K562 (cell line): ENCODE measurements around the gene AS3MT. TPM values are rescaled to one million over a fixed set of nuclear protein-coding genes. Genes with fewer than 3 reads are reported as not detected.

Source experiments
- KAT2B ChIP-seq: IDR thresholded peaks from one replicate; pipeline ENCODE4 v1.6.1; 2012; ENCODE audit warnings: low read depth, mild to moderate bottlenecking, control low read depth, inconsistent platforms, low read length, moderate library complexity
- NFE2 ChIP-seq: IDR thresholded peaks from 2 replicates; pipeline ENCODE4 v1.6.1; 2014; ENCODE audit warnings: antibody characterized with exemption, low read depth
- NONO ChIP-seq, 2 experiments: fragments of 200-400 bp in 1 of 2; fragments of 450-650 bp in 1 of 2; formaldehyde crosslinking in 1 of 2; IDR thresholded peaks; 2 replicates each; pipeline ENCODE4 v1.6.1; 2017; ENCODE audit warnings: low read depth in 2 of 2, mild to moderate bottlenecking in 2 of 2, moderate library complexity in 2 of 2, low read length in 1 of 2
- POLR2G ChIP-seq: fragments of 200-400 bp; formaldehyde crosslinking; IDR thresholded peaks from 2 replicates; pipeline ENCODE4 v1.6.1; 2017; ENCODE audit warnings: low read depth, mild to moderate bottlenecking, antibody characterized with exemption, low read length, moderate library complexity
- PURB ChIP-seq: sonication (generic); formaldehyde crosslinking; IDR thresholded peaks from 2 replicates; pipeline ENCODE4 v1.9.0; 2021; ENCODE audit warnings: low read depth, mild to moderate bottlenecking, missing genetic modification reagents
- RHOXF2B ChIP-seq: fragments of 250-450 bp; sonication (Bioruptor Pico); conservative IDR thresholded peaks from 2 replicates; pipeline ENCODE4 v1.5.1; 2021
- SAP30 ChIP-seq: fragments of 200-600 bp; sonication (generic); IDR thresholded peaks from 2 replicates; pipeline ENCODE4 v1.6.1; 2012; ENCODE audit warnings: borderline replicate concordance, low read depth, mild to moderate bottlenecking, moderate library complexity, low read length, control low read depth, inconsistent platforms; ENCODE audit not compliant: insufficient read depth, poor library complexity, severe bottlenecking
- ZFP1 ChIP-seq: fragments of 450-650 bp; formaldehyde crosslinking; IDR thresholded peaks from 2 replicates; pipeline ENCODE4 v1.4.0; 2020; ENCODE audit warnings: mild to moderate bottlenecking, mixed read lengths
- polyA plus RNA-seq, 8 experiments: library from polyadenylated mRNA; depleted of rRNA in 4 of 8; stranded (reverse) in 5 of 8; unstranded in 3 of 8; fragments of >200 nt; fragmentation: Nextera tagmentation in 2 of 8; fragmentation: Illumina TruSeq in 1 of 8; extraction: Ambion mirVana in 2 of 8; extraction: Trizol in 1 of 8; gene quantifications; 2 replicates each; pipeline versions ENCODE4 v1.2.1 to v1.2.3, GENCODE V29; 2011 to 2014; ENCODE audit warnings: inconsistent platforms in 1 of 8, missing spikeins in 1 of 8
- total RNA-seq, 7 experiments: library from RNA; depleted of rRNA in 6 of 7; stranded (reverse); fragments of >200 nt in 6 of 7; fragmentation: Illumina TruSeq in 2 of 7; extraction: Trizol in 2 of 7; gene quantifications; 2 replicates each; pipeline versions ENCODE4 v1.2.1 to v1.2.3, GENCODE V29; 2011 to 2021; ENCODE audit warnings: low replicate concordance in 1 of 7
- TF ChIP-seq, protein P1 (sequence below): fragments of 250-450 bp; sonication (Bioruptor Pico); IDR thresholded peaks from 2 replicates; pipeline ENCODE4 v1.5.0; 2020; ENCODE audit warnings: mild to moderate bottlenecking
- TF ChIP-seq, protein P2 (sequence below): fragments of 200-800 bp; sonication (Bioruptor generic); IDR thresholded peaks from 2 replicates; pipeline ENCODE4 v1.6.1; 2017; ENCODE audit warnings: missing genetic modification characterization, missing compliant biosample characterization
- TF ChIP-seq, protein P3 (sequence below): sonication (generic); formaldehyde crosslinking; IDR thresholded peaks from 2 replicates; pipeline ENCODE4 v1.8.0; 2022; ENCODE audit warnings: mild to moderate bottlenecking, missing genetic modification reagents
- TF ChIP-seq, protein P4 (sequence below): sonication (generic); formaldehyde crosslinking; IDR thresholded peaks from 2 replicates; pipeline ENCODE4 v1.8.0; 2022; ENCODE audit warnings: mild to moderate bottlenecking, missing genetic modification reagents, borderline replicate concordance
- TF ChIP-seq, protein P5 (sequence below): fragments of 450-650 bp; conservative IDR thresholded peaks from 2 replicates; pipeline ENCODE4 v1.6.1; 2016; ENCODE audit warnings: missing genetic modification characterization, low read depth, mild to moderate bottlenecking, missing compliant biosample characterization, moderate library complexity
- TF ChIP-seq, protein P6 (sequence below): fragments of 450-650 bp; formaldehyde crosslinking; IDR thresholded peaks from 2 replicates; pipeline ENCODE4 v1.4.0; 2020; ENCODE audit warnings: mild to moderate bottlenecking, moderate library complexity
- TF ChIP-seq, protein P7 (sequence below): fragments of 450-650 bp; formaldehyde crosslinking; IDR thresholded peaks from 2 replicates; pipeline ENCODE4 v1.4.0; 2020; ENCODE audit warnings: mild to moderate bottlenecking, moderate library complexity

AS3MT gene
- total and polyA plus RNA-seq, 9 of the 15 experiments (the other 6 are each of a cell fraction or from before 2014, with no cell fraction given): 0.04 to 0.33 (median 0.19) TPM; not detected in 2

DNA sequence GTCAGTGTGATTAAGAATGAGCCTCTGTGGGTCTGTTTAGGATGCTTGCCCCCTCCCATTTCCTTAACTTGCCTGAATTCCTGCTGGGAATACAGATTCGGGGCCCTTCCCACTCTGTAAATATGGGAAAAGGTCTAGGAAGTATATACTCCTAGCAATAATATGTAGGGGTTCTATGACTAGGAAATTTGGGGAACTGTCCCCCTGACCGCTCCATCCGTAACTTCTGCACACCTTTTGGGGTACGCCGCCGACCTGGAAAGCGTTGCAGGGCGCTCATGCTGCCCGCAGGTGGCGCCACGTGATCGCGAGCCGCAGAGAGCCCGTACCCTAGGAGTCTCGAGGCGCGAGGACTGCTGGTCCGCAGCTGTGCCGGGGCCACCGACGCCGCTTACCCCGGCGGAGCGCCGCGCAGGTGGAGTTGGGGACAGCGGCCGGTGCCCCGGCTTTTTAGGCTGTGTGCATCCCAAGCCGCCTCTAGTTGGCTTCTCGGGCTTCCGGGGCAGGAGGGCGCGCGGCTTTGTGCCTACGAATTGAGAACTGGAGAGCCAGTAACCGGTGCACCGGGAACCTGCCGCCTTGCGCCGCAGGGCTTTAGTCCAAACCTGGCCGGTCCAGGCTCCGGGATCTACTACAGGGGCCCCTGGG lies 48.2 kb downstream of the AS3MT start (continued):
- TF ChIP-seq, protein P1, sequence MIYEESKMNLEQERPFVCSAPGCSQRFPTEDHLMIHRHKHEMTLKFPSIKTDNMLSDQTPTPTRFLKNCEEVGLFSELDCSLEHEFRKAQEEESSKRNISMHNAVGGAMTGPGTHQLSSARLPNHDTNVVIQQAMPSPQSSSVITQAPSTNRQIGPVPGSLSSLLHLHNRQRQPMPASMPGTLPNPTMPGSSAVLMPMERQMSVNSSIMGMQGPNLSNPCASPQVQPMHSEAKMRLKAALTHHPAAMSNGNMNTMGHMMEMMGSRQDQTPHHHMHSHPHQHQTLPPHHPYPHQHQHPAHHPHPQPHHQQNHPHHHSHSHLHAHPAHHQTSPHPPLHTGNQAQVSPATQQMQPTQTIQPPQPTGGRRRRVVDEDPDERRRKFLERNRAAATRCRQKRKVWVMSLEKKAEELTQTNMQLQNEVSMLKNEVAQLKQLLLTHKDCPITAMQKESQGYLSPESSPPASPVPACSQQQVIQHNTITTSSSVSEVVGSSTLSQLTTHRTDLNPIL (CRISPR knock-in tag): no peak
- TF ChIP-seq KAT2B (no peak), NFE2 (no peak), POLR2G (no peak), PURB (no peak), NONO (IDR thresholded peaks at IDR 0.05; ENCODE audit: low read depth in 2 of 2, low read length in 1 of 2) (peak in 1 of 2 experiments; percentile 28; a peak in 1 of 4 replicates), SAP30 (peak; percentile 74), RHOXF2B (no peak), ZFP1 (CRISPR knock-in tag) (no peak)
- TF ChIP-seq, protein P2, sequence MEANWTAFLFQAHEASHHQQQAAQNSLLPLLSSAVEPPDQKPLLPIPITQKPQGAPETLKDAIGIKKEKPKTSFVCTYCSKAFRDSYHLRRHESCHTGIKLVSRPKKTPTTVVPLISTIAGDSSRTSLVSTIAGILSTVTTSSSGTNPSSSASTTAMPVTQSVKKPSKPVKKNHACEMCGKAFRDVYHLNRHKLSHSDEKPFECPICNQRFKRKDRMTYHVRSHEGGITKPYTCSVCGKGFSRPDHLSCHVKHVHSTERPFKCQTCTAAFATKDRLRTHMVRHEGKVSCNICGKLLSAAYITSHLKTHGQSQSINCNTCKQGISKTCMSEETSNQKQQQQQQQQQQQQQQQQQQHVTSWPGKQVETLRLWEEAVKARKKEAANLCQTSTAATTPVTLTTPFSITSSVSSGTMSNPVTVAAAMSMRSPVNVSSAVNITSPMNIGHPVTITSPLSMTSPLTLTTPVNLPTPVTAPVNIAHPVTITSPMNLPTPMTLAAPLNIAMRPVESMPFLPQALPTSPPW (CRISPR knock-in tag): no peak
- TF ChIP-seq, protein P3, sequence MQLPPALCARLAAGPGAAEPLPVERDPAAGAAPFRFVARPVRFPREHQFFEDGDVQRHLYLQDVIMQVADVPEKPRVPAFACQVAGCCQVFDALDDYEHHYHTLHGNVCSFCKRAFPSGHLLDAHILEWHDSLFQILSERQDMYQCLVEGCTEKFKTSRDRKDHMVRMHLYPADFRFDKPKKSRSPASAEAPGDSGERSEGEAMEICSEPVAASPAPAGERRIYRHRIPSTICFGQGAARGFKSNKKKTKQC (CRISPR knock-in tag): no peak
- TF ChIP-seq, protein P4, sequence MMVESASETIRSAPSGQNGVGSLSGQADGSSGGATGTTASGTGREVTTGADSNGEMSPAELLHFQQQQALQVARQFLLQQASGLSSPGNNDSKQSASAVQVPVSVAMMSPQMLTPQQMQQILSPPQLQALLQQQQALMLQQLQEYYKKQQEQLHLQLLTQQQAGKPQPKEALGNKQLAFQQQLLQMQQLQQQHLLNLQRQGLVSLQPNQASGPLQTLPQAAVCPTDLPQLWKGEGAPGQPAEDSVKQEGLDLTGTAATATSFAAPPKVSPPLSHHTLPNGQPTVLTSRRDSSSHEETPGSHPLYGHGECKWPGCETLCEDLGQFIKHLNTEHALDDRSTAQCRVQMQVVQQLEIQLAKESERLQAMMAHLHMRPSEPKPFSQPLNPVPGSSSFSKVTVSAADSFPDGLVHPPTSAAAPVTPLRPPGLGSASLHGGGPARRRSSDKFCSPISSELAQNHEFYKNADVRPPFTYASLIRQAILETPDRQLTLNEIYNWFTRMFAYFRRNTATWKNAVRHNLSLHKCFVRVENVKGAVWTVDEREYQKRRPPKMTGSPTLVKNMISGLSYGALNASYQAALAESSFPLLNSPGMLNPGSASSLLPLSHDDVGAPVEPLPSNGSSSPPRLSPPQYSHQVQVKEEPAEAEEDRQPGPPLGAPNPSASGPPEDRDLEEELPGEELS (CRISPR knock-in tag): peak; percentile 73
- TF ChIP-seq, protein P5, sequence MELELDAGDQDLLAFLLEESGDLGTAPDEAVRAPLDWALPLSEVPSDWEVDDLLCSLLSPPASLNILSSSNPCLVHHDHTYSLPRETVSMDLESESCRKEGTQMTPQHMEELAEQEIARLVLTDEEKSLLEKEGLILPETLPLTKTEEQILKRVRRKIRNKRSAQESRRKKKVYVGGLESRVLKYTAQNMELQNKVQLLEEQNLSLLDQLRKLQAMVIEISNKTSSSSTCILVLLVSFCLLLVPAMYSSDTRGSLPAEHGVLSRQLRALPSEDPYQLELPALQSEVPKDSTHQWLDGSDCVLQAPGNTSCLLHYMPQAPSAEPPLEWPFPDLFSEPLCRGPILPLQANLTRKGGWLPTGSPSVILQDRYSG (tag): no peak
- TF ChIP-seq, protein P6, sequence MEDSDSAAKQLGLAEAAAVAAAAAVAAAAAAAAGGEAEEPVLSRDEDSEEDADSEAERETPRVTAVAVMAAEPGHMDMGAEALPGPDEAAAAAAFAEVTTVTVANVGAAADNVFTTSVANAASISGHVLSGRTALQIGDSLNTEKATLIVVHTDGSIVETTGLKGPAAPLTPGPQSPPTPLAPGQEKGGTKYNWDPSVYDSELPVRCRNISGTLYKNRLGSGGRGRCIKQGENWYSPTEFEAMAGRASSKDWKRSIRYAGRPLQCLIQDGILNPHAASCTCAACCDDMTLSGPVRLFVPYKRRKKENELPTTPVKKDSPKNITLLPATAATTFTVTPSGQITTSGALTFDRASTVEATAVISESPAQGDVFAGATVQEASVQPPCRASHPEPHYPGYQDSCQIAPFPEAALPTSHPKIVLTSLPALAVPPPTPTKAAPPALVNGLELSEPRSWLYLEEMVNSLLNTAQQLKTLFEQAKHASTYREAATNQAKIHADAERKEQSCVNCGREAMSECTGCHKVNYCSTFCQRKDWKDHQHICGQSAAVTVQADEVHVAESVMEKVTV: peak; percentile 94
- TF ChIP-seq, protein P7, sequence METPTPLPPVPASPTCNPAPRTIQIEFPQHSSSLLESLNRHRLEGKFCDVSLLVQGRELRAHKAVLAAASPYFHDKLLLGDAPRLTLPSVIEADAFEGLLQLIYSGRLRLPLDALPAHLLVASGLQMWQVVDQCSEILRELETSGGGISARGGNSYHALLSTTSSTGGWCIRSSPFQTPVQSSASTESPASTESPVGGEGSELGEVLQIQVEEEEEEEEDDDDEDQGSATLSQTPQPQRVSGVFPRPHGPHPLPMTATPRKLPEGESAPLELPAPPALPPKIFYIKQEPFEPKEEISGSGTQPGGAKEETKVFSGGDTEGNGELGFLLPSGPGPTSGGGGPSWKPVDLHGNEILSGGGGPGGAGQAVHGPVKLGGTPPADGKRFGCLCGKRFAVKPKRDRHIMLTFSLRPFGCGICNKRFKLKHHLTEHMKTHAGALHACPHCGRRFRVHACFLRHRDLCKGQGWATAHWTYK (CRISPR knock-in tag): no peak
